ENCODE data around the gene OSBPL8.

DNA sequence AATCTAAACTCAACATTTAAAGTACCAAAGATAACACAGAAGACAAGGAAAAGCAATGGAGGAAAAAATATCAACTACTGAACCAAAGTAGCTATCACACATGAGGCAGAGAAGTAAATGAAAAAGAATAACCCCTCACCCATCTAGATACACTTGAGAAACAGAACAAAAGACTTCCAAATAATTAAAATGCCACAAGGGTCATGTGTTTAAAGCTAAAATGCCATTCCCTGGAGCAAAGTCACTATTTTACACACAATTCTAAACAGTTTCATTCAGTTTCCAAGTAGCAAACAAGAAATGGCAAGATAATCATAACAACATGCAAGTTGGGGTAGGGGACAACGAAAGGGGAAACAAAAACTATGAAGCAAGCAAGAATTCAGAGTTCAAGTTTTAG, 12.0 kb downstream of the OSBPL8 start:
- TF ChIP-seq POLR2A (IDR thresholded peaks at IDR 0.05), result no peak
- TF ChIP-seq, protein P1, sequence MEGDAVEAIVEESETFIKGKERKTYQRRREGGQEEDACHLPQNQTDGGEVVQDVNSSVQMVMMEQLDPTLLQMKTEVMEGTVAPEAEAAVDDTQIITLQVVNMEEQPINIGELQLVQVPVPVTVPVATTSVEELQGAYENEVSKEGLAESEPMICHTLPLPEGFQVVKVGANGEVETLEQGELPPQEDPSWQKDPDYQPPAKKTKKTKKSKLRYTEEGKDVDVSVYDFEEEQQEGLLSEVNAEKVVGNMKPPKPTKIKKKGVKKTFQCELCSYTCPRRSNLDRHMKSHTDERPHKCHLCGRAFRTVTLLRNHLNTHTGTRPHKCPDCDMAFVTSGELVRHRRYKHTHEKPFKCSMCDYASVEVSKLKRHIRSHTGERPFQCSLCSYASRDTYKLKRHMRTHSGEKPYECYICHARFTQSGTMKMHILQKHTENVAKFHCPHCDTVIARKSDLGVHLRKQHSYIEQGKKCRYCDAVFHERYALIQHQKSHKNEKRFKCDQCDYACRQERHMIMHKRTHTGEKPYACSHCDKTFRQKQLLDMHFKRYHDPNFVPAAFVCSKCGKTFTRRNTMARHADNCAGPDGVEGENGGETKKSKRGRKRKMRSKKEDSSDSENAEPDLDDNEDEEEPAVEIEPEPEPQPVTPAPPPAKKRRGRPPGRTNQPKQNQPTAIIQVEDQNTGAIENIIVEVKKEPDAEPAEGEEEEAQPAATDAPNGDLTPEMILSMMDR (IDR thresholded peaks at IDR 0.05), result no peak

Data from breast epithelium (tissue), 3 donors.